HG03064 (cell line): Measurements from ENCODE around the gene SUN2.

Source experiments
- ATAC-seq: cut with Tn5 transposase; IDR thresholded peaks from one replicate; pipeline ENCODE4 v1.9.1; 2021; ENCODE audit warnings: low read depth; ENCODE audit not compliant: unreplicated experiment

SUN2 gene

DNA sequence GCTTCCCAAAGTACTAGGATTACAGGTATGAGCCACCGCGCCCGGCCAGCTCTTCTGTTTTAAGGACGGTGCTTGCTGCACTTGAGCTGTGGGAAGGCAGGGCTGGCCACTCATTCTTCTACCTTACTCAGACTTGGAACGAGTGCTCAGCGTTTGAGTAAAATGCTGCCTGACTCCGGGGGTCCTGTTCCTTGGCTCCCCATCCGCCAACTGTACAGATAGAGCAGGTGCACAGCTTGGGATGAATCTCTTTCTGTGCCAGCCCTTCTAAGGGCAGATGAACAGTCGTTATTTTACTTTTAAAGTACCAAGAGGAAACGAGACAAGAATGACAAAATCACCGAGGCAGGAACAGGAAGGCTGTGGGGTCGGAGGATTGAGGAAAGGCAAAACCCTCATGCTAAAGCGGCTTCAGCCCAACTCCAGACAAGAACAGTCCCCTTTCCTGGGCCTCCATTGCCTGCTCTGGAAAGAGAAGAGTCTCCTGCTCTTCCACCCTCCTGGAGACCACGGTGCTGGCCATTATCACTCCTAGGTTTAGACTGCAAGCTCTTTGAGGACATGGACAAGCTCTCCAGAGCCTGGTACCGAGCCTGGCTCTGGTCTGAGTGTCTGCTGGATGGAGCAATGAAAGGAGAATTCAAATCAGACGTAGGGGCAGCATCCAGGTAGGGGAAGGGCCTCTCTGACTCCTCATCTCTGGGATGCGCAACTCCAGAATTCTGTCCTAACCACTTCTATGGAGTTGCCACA, 1.1 kb upstream of the SUN2 start:
- ATAC-seq: no peak

DNA sequence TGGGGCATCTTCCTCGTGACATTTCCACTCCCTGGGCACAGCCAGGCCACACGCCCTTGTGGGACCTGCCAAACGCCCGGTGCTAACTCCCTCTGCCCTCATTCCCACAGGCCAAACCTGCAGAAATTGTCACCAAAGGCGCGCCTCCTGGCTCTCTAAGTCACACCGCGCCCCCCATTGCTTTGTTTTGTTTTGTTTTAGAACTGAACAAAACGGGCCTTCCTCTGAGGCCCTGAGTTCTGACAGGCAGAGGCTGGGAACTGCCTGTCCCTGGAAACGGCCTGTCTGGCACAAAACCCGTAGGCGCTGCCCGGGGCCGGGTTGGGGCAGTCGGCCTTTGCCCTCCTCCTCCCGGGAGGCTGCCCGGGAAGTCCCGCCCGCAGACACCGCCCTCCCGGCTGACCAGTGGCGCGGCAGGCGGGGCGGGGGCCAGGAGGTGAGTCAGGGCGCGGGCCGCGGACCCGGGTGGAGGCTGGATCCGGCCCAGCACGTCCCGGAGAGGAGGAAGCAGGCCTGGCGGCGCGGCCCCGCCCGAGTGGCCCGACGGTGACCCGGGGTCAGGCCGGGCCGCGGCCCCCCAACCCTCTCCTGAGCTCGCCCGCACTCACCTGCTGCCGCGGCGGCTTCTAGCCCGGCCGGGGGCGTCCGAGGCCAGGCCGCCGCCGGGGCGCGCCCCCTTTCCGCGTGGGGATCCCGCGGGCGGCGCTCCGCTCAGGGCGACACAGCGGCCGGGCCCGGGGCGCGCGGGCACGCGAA, 465 bp downstream of the SUN2 start:
- ATAC-seq: peak; percentile 19

DNA sequence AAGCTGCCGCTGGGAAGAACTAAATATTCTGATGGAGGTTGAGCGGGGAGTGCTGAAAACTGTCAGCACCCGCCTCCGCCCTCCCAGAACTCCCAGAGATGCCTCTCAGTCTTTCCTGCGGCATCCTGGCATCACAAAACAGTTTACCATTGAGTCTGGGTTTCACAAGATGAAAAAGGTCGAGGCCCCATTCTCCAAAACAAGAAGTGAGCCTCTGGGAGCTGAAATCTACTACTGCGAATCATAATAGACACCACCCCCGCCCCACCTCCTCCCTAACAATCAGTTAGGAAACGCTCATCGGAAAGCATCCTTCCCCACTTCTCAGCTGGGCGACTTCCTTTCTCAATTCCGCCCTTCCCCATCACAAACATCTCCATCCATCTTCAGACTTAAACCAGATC, 1.0 kb downstream of the SUN2 start:
- no peak for ATAC-seq

DNA sequence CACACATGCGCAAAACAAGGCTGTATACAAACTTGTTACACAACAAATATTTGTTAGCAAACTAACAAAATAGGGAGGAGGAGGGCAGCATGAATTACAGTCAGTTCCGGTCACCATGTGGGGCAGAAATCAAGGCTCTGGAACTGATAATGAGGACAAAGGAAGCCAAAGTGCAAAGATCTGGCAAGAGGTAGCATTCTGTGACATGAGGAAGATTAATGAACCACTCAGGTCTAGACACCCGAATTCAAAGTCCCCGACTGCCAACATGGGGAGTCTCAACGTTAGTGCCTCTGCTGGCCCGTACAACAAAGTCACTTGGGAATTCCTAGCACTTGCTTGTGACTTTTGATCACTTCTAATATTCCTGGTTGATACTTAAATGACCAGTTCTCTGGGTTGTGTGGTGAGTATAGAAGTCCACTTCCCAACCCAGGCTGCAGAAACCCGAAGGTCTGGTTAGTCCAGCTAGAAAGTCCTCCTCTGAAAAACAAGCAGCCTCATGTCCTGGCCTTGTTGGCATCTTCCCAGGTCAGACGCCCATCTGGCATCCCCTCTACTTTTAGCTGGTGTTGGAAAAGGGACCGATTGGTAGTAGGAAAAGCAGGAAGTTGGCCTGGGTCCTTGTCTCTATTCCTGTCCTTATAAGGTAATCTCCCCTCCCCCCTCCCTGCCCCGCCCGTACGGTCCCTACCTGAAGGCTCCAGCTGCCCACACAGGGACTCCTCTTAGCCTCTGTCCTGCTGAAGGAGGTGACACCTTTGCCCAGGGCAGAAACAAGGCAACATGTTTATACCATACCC, 1.6 kb downstream of the SUN2 start:
- no peak for ATAC-seq

DNA sequence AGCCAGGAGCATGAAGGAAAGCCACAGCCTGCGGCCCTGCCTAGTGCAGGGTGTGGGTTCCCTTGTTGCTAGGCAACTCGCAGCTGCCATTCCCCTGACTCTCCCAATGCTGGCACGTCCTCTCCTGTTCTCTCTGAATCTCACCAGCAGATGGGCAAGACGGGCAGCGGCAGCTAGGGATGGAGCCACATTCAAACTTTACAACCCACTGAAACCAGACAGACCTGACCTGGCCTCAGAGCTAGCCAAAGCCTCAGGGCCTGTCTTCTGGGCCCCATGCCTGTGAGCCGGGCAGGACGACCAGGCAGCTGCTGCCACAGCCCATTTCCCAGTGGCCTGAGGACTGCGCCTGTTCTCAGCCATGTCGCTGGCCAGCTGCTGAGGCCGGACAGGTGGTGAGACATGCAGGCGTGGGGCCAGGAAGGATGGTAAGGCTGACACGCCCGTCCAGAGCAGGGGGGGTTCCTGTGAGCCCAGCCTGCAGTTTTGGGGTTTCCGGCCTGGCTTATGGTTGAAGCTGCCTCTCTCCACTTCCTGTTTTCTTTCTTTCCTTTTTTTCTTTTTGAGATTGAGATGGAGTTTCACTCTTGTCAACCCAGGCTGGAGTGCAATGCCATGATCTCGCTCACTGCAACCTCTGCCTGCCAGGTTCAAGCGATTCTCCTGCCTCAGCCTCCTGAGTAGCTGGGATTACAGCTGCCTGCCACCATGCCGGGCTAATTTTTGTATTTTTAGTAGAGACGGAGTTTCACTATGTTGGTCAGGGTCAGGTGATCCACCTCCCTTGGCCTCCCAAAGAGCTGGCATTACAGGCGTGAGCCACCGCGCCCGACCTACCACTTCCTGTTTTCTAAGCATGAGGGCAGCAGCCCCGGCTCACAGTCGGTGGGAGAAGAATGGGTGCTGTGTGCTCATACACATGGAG, 4.1 kb downstream of the SUN2 start:
- ATAC-seq: no peak

DNA sequence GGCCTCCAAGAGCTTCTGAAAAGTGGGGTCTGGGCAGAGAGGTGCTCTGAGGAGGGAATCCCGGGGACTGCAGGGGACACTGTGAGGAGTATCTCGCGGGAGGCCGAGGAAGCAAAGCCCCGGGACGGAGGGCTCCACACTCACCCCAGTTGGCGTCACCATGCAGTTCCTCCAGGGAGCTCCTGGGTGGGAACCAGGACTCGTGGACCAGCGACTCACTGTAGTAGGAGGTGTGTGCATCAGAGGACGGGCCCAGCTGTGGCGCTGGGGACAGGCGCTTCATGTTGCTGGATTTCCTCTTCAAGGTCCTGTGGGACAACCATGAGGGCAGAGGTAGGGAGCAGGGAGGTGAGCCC, 4.8 kb downstream of the SUN2 start:
- no peak for ATAC-seq

DNA sequence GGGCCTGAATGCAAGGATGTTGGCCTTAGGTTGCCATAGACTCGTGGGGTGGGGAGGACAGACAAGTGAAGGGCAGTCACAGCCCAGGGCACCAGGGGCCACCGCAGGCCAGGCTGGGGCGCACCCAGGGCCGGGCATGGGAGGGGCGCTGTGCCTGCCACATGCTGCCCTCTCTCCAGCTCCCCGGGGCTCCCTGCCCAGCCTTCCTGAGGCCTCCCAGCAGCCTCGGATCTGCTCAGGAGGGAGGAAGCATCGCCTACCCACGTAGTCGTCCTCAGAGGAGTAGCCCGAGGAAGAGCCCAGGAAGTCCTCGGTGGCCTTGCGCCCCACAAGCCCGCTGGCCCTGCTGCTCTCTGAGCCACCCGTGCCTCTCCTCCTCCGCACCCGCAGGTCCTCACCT, 5.2 kb downstream of the SUN2 start:
- ATAC-seq: no peak

DNA sequence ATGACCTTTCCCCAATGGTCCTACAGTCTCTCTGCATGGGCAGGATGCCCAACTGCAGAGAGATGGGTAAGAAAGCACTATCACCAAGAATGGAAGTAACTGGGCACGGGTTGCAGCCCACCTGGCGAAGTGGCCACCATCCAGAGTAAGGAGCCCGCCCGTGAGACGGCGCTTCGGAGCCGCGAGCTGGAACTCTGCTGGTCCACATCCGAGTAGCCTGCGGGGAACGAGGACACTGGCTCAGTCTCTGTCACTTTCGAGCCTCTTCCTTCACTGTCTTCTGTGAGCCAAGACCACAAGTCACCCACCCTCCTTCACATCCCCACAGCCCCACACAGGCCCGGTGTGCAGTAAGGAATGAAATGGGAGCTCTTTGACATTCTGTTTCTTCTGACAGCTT, 5.7 kb downstream of the SUN2 start:
- ATAC-seq: no peak

DNA sequence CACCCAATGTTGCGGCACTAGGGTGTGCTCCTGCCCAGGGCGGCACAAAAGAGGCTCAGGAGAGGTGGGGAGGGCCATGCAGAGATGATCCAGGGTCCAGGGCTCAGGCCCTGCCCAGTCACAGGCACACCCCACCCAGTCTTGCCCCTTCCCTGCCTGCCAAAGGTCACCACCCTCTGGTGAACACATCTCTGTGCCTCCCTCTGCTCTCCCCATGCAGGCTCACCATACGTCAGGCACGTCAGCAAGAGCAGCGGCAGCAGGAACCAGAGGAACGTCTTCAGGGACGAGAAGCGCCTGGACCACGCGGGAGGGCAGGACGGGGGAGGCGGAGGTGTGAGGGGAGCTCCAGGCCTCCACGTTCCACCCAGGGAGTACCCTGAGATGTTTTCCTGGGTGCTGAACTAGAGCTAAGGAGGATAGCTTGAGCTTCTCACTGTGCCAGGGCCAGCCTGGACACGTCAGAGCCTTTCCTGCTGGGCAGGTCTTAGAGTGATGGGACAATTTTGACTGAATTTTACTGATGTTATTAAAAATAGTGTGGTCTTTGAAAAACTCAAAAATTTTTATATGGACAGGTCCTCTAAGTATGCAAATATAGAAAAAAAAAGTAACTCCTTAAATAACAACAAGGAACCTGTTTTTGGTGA, 7.2 kb downstream of the SUN2 start:
- ATAC-seq: no peak

DNA sequence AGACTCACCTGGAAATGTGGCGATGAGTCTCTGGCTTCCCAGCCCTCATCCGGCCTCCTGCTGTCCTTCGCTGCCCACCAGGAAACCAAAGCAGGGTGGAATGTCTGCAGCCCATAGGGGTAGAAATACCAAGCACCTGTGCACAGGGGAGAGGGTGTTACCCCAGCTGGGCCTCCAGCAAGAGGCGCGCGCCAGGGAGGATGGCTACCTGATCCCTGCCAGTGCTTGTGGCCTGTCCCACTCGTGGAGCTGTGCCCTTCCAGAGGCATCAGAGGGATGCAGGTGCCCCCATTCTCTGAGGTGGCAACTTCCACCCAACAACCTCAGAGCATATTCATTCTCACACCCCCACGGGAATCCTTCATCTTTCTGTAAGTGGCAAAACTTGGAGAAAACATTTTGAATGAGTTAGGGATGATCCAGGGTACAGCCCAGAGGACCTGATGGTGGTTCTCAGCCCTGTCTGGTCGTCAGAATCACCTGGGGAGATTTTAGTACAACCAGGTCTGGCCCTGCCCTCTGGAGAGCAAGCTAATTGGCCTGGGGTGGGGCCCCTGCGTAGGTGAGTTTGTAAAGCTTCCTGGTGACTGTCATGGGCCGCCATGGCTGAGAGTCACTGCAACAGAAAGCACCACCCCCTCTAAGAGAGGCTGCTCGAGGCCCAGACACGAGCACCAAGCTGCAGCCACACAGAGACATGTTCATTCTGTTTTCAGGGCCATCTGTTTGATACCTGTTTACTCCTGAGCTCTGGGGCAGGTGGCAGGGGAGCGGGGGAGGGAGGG, 9.9 kb downstream of the SUN2 start:
- ATAC-seq: no peak

DNA sequence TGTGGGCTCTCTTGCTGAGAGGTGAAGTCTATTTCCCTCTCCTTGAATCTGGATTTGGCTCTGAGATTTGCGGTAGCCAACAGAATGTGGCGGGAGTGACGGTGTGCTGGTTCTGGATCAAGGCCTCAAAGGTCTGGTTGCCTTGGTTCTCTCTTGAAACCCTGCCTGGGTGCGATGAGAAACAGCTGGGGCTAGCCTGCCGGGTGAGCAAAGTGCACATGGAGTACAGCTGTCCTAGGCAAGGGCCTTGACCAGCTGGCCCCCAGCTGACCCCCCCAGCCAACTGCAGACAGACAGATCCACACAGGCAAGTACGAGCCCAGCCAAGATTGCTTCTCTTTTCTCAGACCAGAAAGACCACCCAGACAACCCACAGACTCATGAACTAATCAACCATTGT, 10.8 kb downstream of the SUN2 start:
- ATAC-seq: no peak

DNA sequence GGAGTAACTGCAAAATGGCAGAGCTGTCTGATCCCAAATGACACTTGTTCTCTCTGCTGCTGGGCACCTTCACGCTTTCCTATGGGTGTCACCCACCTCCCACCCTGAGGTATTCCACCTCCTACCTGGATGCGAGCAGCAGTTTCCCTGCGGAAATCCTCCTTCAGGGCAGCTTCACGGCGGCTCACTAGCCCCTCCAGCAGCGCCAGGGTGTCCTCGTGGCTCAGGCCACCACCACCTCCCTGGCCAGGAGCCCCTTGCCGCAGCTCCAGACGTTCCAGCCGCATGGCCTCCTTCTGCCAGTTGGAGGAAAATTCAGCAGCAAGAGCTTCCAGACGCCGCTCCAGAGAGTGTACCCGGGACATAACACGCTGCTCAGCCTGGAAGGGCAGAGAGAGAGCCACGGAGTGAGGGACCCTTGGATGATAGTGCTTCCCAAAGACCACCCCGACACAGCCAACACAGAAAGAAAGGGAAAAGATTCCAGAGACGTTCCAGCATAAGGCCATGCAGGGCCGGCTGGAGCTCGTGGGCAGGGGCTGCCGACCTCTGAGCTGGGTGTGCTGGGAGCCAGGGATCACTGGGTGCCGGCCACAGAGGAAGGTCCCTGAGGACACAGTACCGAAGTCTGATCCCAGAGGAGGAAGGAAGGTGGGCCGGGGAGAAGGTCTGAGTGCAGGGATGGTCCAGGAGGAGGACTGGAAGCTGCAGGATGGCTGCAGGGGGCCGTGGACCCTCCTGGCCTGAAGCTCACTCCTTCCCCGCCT, 13.4 kb downstream of the SUN2 start:
- ATAC-seq: no peak

DNA sequence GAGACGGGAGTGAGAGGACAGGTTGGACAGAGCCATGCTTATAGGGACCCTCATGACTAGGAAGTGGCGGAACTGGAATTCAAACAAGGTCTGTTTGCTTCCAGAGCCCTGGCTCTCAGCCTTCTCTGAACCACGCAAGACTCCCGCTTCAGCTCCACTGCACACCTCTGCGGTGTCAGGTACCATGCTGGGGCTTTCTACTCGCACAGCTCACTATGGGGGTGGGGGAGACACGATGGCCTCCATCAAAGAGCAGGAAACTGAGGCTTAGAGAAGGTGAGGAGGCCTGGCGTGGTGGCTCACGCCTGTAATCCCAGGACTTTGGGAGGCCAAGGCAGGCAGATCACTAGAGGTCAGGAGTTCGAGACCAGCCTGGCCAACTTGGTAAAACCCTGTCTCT, 14.2 kb downstream of the SUN2 start:
- ATAC-seq: no peak

DNA sequence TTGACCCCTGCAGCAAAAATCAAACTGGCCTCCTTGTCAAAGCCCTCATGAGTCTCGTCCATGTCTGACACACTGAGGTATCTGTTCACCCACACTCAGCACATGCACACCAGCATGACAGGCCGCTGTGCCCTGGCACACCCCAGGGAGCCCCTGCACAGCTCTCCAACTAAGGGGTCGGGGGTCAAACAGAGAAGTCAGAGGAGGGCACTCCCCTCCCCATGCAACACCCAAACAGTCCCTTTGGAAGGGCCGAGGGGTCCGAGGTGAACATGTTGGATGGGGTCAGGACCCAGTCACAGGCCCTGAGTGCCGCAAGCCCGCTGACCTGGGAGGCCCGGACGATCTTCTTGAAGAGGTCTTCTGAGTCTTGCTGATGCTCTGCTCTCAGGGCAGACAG, 14.6 kb downstream of the SUN2 start:
- ATAC-seq: no peak

DNA sequence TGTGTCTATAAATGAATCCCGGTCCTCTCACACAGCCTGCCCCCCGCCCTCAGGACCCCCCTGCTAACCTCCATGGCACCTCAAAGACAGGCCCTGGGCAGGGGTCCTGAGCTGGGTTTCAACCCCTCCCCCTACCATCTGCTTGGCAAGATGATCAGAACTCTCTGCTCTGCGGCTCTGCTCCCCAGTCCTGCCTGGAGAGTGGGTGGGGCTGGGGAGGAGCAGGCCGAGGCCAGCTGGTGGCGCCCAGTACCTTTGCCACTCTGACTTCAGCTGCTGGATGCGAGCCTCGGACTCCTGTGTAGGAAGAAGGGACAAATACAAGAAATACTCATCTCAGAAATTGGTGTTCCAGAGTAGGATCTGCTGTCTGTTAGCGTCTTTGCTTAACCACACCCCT, 15.0 kb downstream of the SUN2 start:
- no peak for ATAC-seq

DNA sequence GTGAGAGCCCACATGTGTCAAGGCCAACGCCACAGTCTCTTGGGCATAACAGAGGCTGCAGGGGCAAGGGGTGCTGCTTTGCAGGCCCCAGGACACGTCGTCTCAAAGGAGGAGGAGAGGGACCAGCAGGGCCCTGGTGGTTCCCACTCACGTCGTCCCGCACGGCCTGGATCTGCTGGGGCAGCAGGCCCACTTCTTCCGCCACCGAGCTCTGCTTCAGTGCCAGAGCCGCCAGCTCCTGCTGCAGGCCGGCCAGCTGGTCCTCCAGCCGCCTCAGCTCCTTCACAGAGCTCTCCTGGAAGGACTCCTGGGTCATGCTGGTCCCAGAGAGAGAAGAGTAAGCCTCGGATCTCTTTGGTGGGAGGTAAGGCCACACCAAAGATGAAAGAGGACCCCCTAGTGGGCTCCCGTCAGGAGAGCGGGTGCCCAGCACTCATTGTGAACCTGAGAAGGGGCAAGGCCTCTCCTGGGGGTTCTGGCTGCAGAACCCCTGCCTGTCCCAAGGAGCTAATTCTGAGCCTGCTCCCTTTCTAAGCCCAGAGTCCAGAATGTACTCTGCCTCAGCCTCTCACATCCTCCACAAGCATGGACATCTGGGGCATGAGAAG, 15.6 kb downstream of the SUN2 start:
- no peak for ATAC-seq

DNA sequence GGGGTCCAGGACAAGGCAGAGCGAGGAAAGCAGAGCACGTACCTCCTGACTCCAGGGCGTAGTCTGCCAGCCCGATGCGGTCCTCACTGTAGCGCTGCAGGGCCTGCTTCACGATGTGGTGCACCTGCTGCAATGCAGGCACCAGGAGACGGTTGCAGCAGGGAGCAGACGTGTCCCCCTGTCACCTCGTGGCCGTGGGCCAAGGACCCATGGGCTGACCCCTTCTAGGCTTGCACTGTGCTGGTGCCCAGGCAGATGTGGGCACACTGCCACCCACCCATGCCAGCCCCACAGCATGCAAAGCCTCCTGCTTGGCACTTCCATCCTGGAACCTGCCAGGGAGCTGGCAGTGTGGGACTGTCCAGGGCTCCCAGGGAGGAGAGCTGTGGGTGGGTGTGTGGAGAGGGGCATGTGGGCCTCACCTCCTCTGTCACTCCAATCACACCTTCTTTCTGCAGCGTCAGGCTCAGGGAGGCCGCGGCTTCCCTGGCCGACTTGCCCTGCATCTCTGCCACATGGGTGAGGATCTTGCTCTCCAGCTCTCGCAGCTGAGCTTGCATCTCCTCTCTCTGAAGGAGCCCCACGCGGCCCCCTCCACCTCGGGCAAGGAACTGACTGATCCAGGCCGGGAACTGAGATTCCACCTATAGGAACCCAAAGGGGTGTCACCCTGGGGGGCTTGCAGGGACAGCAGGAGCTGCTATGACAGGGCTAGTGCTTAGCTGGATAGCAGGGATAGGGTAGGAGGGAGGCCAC, 16.3 kb downstream of the SUN2 start:
- no peak for ATAC-seq
